ENCODE results near the gene PRRG4. TPM values are rescaled to one million over a fixed set of nuclear protein-coding genes. Genes with fewer than 3 reads are reported as not detected.

The PRRG4 gene
- total RNA-seq, 1 experiment from 2014 or later = 1.2 TPM

- H3K18ac ChIP-seq (ENCODE audit: insufficient read length, low read depth, low read length) = no peak overlapping the region
- no peak overlapping the region for H3K14ac ChIP-seq (ENCODE audit: insufficient read depth, low read length)
- H3K27ac ChIP-seq (ENCODE audit: insufficient read length, low read depth, low read length) = no peak overlapping the region
- Mint-ChIP-seq H3K27ac (peak overlapping the region in 1 of 3 experiments; percentile 8; a peak in 1 of 7 replicates), H3K27me3 (ENCODE audit: low read depth) (0 out of 2 replicates have a peak, but pooled peaks cover 2% of the 10 kb centered on the region), H3K36me3 (ENCODE audit: insufficient read depth in 1 of 3, low read depth in 3 of 3) (no peaks in the 10 kb centered on the region), H3K9me3 (no peaks in the 10 kb centered on the region), H3K4me3 (no peak overlapping the region), H3K4me1 (peaks cover 0 to 5% of the 10 kb centered on the region in 2 experiments; a peak in 2 of 4 replicates)
- no peak overlapping the region for H2BK20ac ChIP-seq (ENCODE audit: low read depth, low read length, poor library complexity, severe bottlenecking)
- no peak overlapping the region for H3K56ac ChIP-seq (ENCODE audit: insufficient read length, low read depth, low read length)
- H2BK15ac ChIP-seq (ENCODE audit: low read depth, low read length) = no peak overlapping the region
- H3K23me2 ChIP-seq (ENCODE audit: insufficient read length, low read depth, low read length, poor library complexity, severe bottlenecking) = no peaks in the 10 kb centered on the region
- no peak overlapping the region for H4K5ac ChIP-seq (ENCODE audit: insufficient read length, low read depth, low read length)
- no peak overlapping the region for H2AFZ ChIP-seq (ENCODE audit: low read length)
- no peak for DNase-seq
- H2AK5ac ChIP-seq (ENCODE audit: insufficient read length, low read length) = no peak overlapping the region
- no peak overlapping the region for H3K9ac ChIP-seq (ENCODE audit: extremely low read depth, insufficient read length, low read length)
- no peaks in the 10 kb centered on the region for H3K79me1 ChIP-seq (ENCODE audit: insufficient read depth, low read depth, low read length, poor library complexity, severe bottlenecking)
- no peak for TF ChIP-seq CTCF (conservative IDR thresholded peaks at IDR 0.05)
- H2BK5ac ChIP-seq (ENCODE audit: insufficient read length, low read length) = no peak overlapping the region
- no peak overlapping the region for H2BK12ac ChIP-seq (ENCODE audit: insufficient read length, low read depth, low read length)
- no peaks in the 10 kb centered on the region for H3K27me3 ChIP-seq (ENCODE audit: insufficient read depth, low read length)
- no CpG with 5 or more reads among the region's 5 CpGs for WGBS (ENCODE audit: extremely low coverage, insufficient read length, low lambda C conversion rate)
- H4K20me1 ChIP-seq (ENCODE audit: control insufficient read depth, insufficient read depth, insufficient read length) = no peaks in the 10 kb centered on the region
- H3K4me2 ChIP-seq (ENCODE audit: insufficient read depth, insufficient read length, low read length) = no peak overlapping the region
- H3K23ac ChIP-seq (ENCODE audit: insufficient read length, low read depth, low read length) = no peak overlapping the region
- H3T11ph ChIP-seq (ENCODE audit: low read length) = no peak overlapping the region
- H3K79me2 ChIP-seq (ENCODE audit: insufficient read depth, low read length) = no peaks in the 10 kb centered on the region
- no peaks in the 10 kb centered on the region for H3K4me1 ChIP-seq (ENCODE audit: insufficient read depth, low read length)
- no peaks in the 10 kb centered on the region for H3K9me3 ChIP-seq (ENCODE audit: control insufficient read depth, low read depth, low read length)
- no peak overlapping the region for H3K4ac ChIP-seq (ENCODE audit: low read depth, low read length)
- H4K91ac ChIP-seq (ENCODE audit: insufficient read length, low read depth, low read length) = no peak overlapping the region
- H2BK120ac ChIP-seq (ENCODE audit: low read depth, low read length, poor library complexity, severe bottlenecking) = no peak overlapping the region
- H4K8ac ChIP-seq (replicated peaks; ENCODE audit: insufficient read length, low read depth, low read length) = no peak overlapping the region
Measured at GRCh38 chr11:32781721-32782120, 48.0 kb upstream of the PRRG4 start.

All from H9 (cell line).